H1 (cell line): ENCODE results near the gene TCIRG1. TPM values are rescaled to one million over a fixed set of nuclear protein-coding genes. Genes with fewer than 3 reads are reported as not detected.
A peak's percentile ranks its signal among the peaks of the same experiment; 100 is the strongest.

ENCODE experiments used
- CTCF ChIA-PET: fragments of 300-600 bp; sonication (Branson Sonifier 250); formaldehyde crosslinking; loops from one replicate; lab custom pipeline; 2021; ENCODE audit not compliant: partially characterized antibody; lab: Charles Lee
- POLR2A ChIA-PET: fragments of 300-600 bp; sonication (Branson Sonifier 250); formaldehyde crosslinking; loops from one replicate; lab custom pipeline; 2021; ENCODE audit warnings: inconsistent platforms; ENCODE audit not compliant: partially characterized antibody; lab: Charles Lee
- DNase-seq, 2 experiments: peaks; one replicate each; pipeline versions ENCODE4 v3.0.0 to v3.0.0-alpha.2; 2010 to 2022; ENCODE audit warnings: low spot score in 2 of 2, low read depth in 1 of 2, mixed read lengths in 1 of 2
- FAIRE-seq: peaks from 2 replicates; lab custom pipeline; 2011; peaks lifted over from hg19 to GRCh38; lab: Jason Lieb, UNC
- H2AFZ ChIP-seq: 2 replicates; pipeline ENCODE4 v1.8.1; 2012; ENCODE audit warnings: low read length, inconsistent platforms
- H2AK5ac ChIP-seq: 2 replicates; pipeline ENCODE4 v1.6.1; 2013; ENCODE audit warnings: low read depth, low read length
- H2BK120ac ChIP-seq: replicated peaks from 2 replicates; pipeline ENCODE3; 2013; ENCODE audit warnings: low read depth, low read length, inconsistent platforms
- H2BK12ac ChIP-seq: 2 replicates; pipeline ENCODE4 v1.6.1; 2013; ENCODE audit warnings: low read depth, low read length
- H2BK15ac ChIP-seq: 2 replicates; pipeline ENCODE4 v1.6.1; 2013; ENCODE audit warnings: low read length
- H2BK20ac ChIP-seq: 2 replicates; pipeline ENCODE4 v1.6.1; 2013; ENCODE audit warnings: low read length
- H2BK5ac ChIP-seq: 2 replicates; pipeline ENCODE4 v1.6.1; 2013; ENCODE audit warnings: low read depth, low read length
- H3K14ac ChIP-seq: 2 replicates; pipeline ENCODE4 v1.6.1; 2013; ENCODE audit warnings: inconsistent platforms; ENCODE audit not compliant: insufficient read length
- H3K18ac ChIP-seq: 2 replicates; pipeline ENCODE4 v1.6.1; 2013; ENCODE audit warnings: low read length; ENCODE audit errors: extremely low read depth
- H3K23ac ChIP-seq: 2 replicates; pipeline ENCODE4 v1.6.1; 2013; ENCODE audit warnings: inconsistent platforms; ENCODE audit not compliant: insufficient read length
- H3K23me2 ChIP-seq: 2 replicates; pipeline ENCODE4 v1.6.1; 2013; ENCODE audit warnings: low read depth, low read length
- H3K27ac ChIP-seq: 2 replicates; pipeline ENCODE4 v1.6.1; 2011; ENCODE audit warnings: low read depth, low read length, inconsistent platforms
- H3K27me3 ChIP-seq, 4 experiments: replicated peaks in 1 of 4; 1 replicate in 1 of 4; 2 replicates in 3 of 4; pipeline versions ENCODE4 v1.6.1 to v1.8.1; 2011 to 2013; ENCODE audit warnings: low read length in 3 of 4, mild to moderate bottlenecking in 3 of 4, inconsistent platforms in 2 of 4, mixed read lengths in 2 of 4, moderate library complexity in 1 of 4; ENCODE audit not compliant: control insufficient read depth in 3 of 4, insufficient read depth in 3 of 4; ENCODE audit errors: extremely low read depth in 1 of 4
- H3K36me3 ChIP-seq, 4 experiments: 2 replicates each; pipeline versions ENCODE4 v1.6.1 to v1.8.1; 2011 to 2013; ENCODE audit warnings: mild to moderate bottlenecking in 4 of 4, low read length in 3 of 4, moderate library complexity in 2 of 4, control low read depth in 1 of 4, inconsistent platforms in 1 of 4; ENCODE audit not compliant: insufficient read depth in 4 of 4, control insufficient read depth in 2 of 4
- H3K4ac ChIP-seq: replicated peaks from 2 replicates; pipeline ENCODE3; 2013; ENCODE audit warnings: low read length, low read depth, mixed read lengths, inconsistent platforms; ENCODE audit not compliant: insufficient read length
- H3K4me1 ChIP-seq, 4 experiments: replicated peaks in 1 of 4; 1 replicate in 1 of 4; 2 replicates in 3 of 4; pipeline versions ENCODE4 v1.6.1 to v1.8.1; 2011 to 2013; ENCODE audit warnings: low read length in 3 of 4, inconsistent platforms in 2 of 4, mixed read lengths in 1 of 4; ENCODE audit not compliant: insufficient read depth in 4 of 4, control insufficient read depth in 3 of 4
- H3K4me2 ChIP-seq, 2 experiments: 2 replicates each; pipeline versions ENCODE4 v1.6.1 to v1.8.1; 2011 to 2013; ENCODE audit warnings: low read depth in 2 of 2, low read length in 2 of 2, control low read depth in 1 of 2, inconsistent platforms in 1 of 2, mild to moderate bottlenecking in 1 of 2; ENCODE audit not compliant: insufficient read depth in 1 of 2
- H3K4me3 ChIP-seq, 4 experiments: fragments of 200-600, 300-600 bp in 1 of 4; sonication (generic), shearing (Covaris generic), sonication (Bioruptor Twin) in 1 of 4; 2 replicates each; pipeline versions ENCODE4 v1.5.1 to v1.8.1; 2011 to 2016; ENCODE audit warnings: low read length in 4 of 4, low read depth in 3 of 4, control low read depth in 2 of 4, inconsistent platforms in 2 of 4, mild to moderate bottlenecking in 2 of 4, mixed read lengths in 1 of 4, moderate library complexity in 1 of 4; ENCODE audit not compliant: insufficient read depth in 2 of 4; ENCODE audit errors: extremely low read depth in 1 of 4
- H3K56ac ChIP-seq: replicated peaks from 2 replicates; pipeline ENCODE3; 2013; ENCODE audit warnings: low read depth, mild to moderate bottlenecking, mixed read lengths, low read length, inconsistent platforms; ENCODE audit not compliant: insufficient read length
- H3K79me1 ChIP-seq: 2 replicates; pipeline ENCODE4 v1.6.1; 2013; ENCODE audit warnings: low read depth, low read length, control low read depth
- H3K79me2 ChIP-seq, 2 experiments: 2 replicates each; pipeline versions ENCODE4 v1.6.1 to v1.8.1; 2012 to 2013; ENCODE audit warnings: low read length in 2 of 2, mild to moderate bottlenecking in 2 of 2, inconsistent platforms in 1 of 2; ENCODE audit not compliant: insufficient read depth in 2 of 2, control insufficient read depth in 1 of 2
- H3K9ac ChIP-seq, 4 experiments: replicated peaks in 1 of 4; 1 replicate in 1 of 4; 2 replicates in 3 of 4; pipeline versions ENCODE4 v1.6.1 to v1.8.1; 2011 to 2013; ENCODE audit warnings: low read depth in 3 of 4, low read length in 3 of 4, control low read depth in 2 of 4, mild to moderate bottlenecking in 2 of 4, moderate library complexity in 2 of 4, inconsistent platforms in 1 of 4; ENCODE audit errors: extremely low read depth in 1 of 4
- H3K9me3 ChIP-seq, 2 experiments: 2 replicates each; pipeline versions ENCODE4 v1.6.1 to v1.8.1; 2012 to 2013; ENCODE audit warnings: mild to moderate bottlenecking in 2 of 2, moderate library complexity in 2 of 2, control low read depth in 1 of 2, inconsistent platforms in 1 of 2, low read depth in 1 of 2, low read length in 1 of 2, mixed read lengths in 1 of 2; ENCODE audit not compliant: insufficient read depth in 2 of 2
- H4K20me1 ChIP-seq, 2 experiments: replicated peaks in 1 of 2; 2 replicates each; pipeline versions ENCODE3 to v1.8.1; 2011 to 2013; ENCODE audit warnings: inconsistent platforms in 2 of 2, low read length in 2 of 2, mild to moderate bottlenecking in 1 of 2; ENCODE audit not compliant: insufficient read depth in 2 of 2, control insufficient read depth in 1 of 2
- H4K5ac ChIP-seq: 2 replicates; pipeline ENCODE4 v1.6.1; 2013; ENCODE audit warnings: low read length, low read depth, mixed read lengths, inconsistent platforms; ENCODE audit not compliant: insufficient read length
- H4K8ac ChIP-seq: 2 replicates; pipeline ENCODE4 v1.8.0; 2013; ENCODE audit warnings: mild to moderate bottlenecking, moderate library complexity, low read length, inconsistent platforms; ENCODE audit not compliant: insufficient read depth; ENCODE audit errors: extremely low read depth
- H4K91ac ChIP-seq: replicated peaks from 2 replicates; pipeline ENCODE3; 2013; ENCODE audit warnings: low read length, mixed read lengths, inconsistent platforms; ENCODE audit not compliant: insufficient read length
- E2F6 ChIP-seq: IDR thresholded peaks from 2 replicates; pipeline ENCODE4 v1.6.1; 2012; ENCODE audit warnings: inconsistent platforms
- GABPA ChIP-seq: IDR thresholded peaks from 2 replicates; pipeline ENCODE4 v1.6.1; 2011; ENCODE audit warnings: mild to moderate bottlenecking, low read length, moderate library complexity, borderline replicate concordance; ENCODE audit not compliant: insufficient read depth
- KDM4A ChIP-seq: IDR thresholded peaks from one replicate; pipeline ENCODE4 v1.7.1; 2012; ENCODE audit warnings: low read depth, mild to moderate bottlenecking, moderate library complexity, low read length, inconsistent platforms; ENCODE audit not compliant: severe bottlenecking
- PHF8 ChIP-seq: fragments of 200-600 bp; sonication (generic); conservative IDR thresholded peaks from 2 replicates; pipeline ENCODE4 v1.7.1; 2012; ENCODE audit warnings: low read depth, mild to moderate bottlenecking, inconsistent platforms, low read length, moderate library complexity
- RAD21 ChIP-seq, 2 experiments: IDR thresholded peaks in 1 of 2; conservative IDR thresholded peaks in 1 of 2; 2 replicates each; pipeline ENCODE4 v1.6.1; 2011; ENCODE audit warnings: low read depth in 2 of 2, low read length in 2 of 2, improper control_type of control experiment in 1 of 2, inconsistent platforms in 1 of 2, mild to moderate bottlenecking in 1 of 2, moderate library complexity in 1 of 2
- RFX5 ChIP-seq: IDR thresholded peaks from 2 replicates; pipeline ENCODE4 v1.6.1; 2011; ENCODE audit warnings: low read depth, low read length, improper control_type of control experiment, borderline replicate concordance
- SIRT6 ChIP-seq: IDR thresholded peaks from one replicate; pipeline ENCODE4 v1.7.1; 2012; ENCODE audit warnings: low read length, inconsistent platforms
- SP2 ChIP-seq: IDR thresholded peaks from 2 replicates; pipeline ENCODE4 v1.6.1; 2012; ENCODE audit warnings: mild to moderate bottlenecking, low read length, inconsistent platforms
- SP4 ChIP-seq: IDR thresholded peaks from 2 replicates; pipeline ENCODE4 v1.6.1; 2012; ENCODE audit warnings: low read length, inconsistent platforms
- ZNF274 ChIP-seq: IDR thresholded peaks from 2 replicates; pipeline ENCODE4 v1.7.0; 2012; ENCODE audit warnings: low read length, borderline replicate concordance; ENCODE audit errors: extremely low read depth
- WGBS, 2 experiments: shearing (Covaris generic) in 1 of 2; methylation state at CpG; one replicate each; pipeline versions ENCODE4 v1.1.6 to v1.1.7; 2013 to 2015; ENCODE audit warnings: low lambda C conversion rate in 2 of 2, mixed read lengths in 2 of 2, inconsistent platforms in 1 of 2, low coverage in 1 of 2, missing lambda C conversion rate in 1 of 2; ENCODE audit not compliant: insufficient replicate concordance in 2 of 2, insufficient coverage in 1 of 2, insufficient read length in 1 of 2; ENCODE audit errors: extremely low coverage in 1 of 2, missing lambda C conversion rate in 1 of 2; 5-methylcytosine and 5-hydroxymethylcytosine counted together
- polyA plus RNA-seq, 7 experiments: library from polyadenylated mRNA; depleted of rRNA in 3 of 7; stranded (reverse) in 5 of 7; unstranded in 2 of 7; fragments of >200 nt in 5 of 7; fragments of 200-250 nt in 2 of 7; gene quantifications; 1 replicate in 5 of 7; 2 replicates in 1 of 7; 4 replicates in 1 of 7; pipeline versions ENCODE4 v1.2.1 to v1.2.3, GENCODE V29; 2011 to 2013; ENCODE audit warnings: missing spikeins in 2 of 7, mixed read lengths in 2 of 7
- total RNA-seq: library from RNA; stranded (reverse); fragmentation: NEBNext Ultra II Directional; extraction: Animal tissue kit (Norgen Biotek cat#: 25700); gene quantifications from 2 replicates; pipeline ENCODE4 v1.2.1, GENCODE V29; 2021

The TCIRG1 gene
- total and polyA plus RNA-seq, 2 of the 8 experiments (the other 6 are each of a cell fraction or from before 2014, with no cell fraction given): 25.3 to 39.6 TPM

- Histone ChIP-seq H4K20me1 (peaks cover 0 to 2% of the 10 kb centered on the region in 2 experiments), H2BK15ac (peak within 1 kb of the TSS; percentile 12; the same call in 1 of the 2 replicates), H3K36me3 (no peaks in the 10 kb centered on the region), H3K56ac (no peak within 1 kb of the TSS), H3K23ac (no peak within 1 kb of the TSS), H3K79me2 (no peaks in the 10 kb centered on the region), H3K27ac (no peak within 1 kb of the TSS), H3K18ac (peak within 1 kb of the TSS; percentile 71), H2AK5ac (peak within 1 kb of the TSS; percentile 65; the same call in 1 of the 2 replicates), H2BK120ac (peak within 1 kb of the TSS; percentile 24), H3K14ac (no peak within 1 kb of the TSS), H3K9me3 (no peaks in the 10 kb centered on the region), H4K8ac (peak within 1 kb of the TSS; percentile 66), H3K23me2 (peaks cover 12% of the 10 kb centered on the region), H2BK5ac (no peak within 1 kb of the TSS), H2BK12ac (peak within 1 kb of the TSS; percentile 45; the same call in 1 of the 2 replicates), H4K91ac (peak within 1 kb of the TSS; percentile 99), H3K27me3 (peaks cover 0 to 5% (median under 1%) of the 10 kb centered on the region in 4 experiments; a peak in 2 of 7 replicates), H3K4ac (peak within 1 kb of the TSS; percentile 83), H3K79me1 (no peaks in the 10 kb centered on the region), H3K4me2 (peak within 1 kb of the TSS; percentile 39 to 78), H3K9ac (peak within 1 kb of the TSS in 2 of 4 experiments; percentile 31 to 55; a peak in 3 of 7 replicates), H4K5ac (no peak within 1 kb of the TSS), H3K4me1 (peaks cover 0 to 12% (median 4%) of the 10 kb centered on the region in 4 experiments; a peak in 5 of 7 replicates), H3K4me3 (peak within 1 kb of the TSS; percentile 39 to 76 (median 44)), H2AFZ (peak within 1 kb of the TSS; percentile 61; the same call in 1 of the 2 replicates), H2BK20ac (0 out of 2 replicates have a peak within 1 kb of the TSS, but pooled peaks have one; percentile 1)
- POLR2A ChIA-PET: interaction anchor here (1.0 kb wide), 1 partner anchor 47 kb away, joined by 3 read pairs; no protein-coding TSS in a partner anchor
- no peak for FAIRE-seq
- WGBS, 2 experiments: 17% methylated on average over 23 of the region's 64 CpGs; no CpG with 5 or more reads in 1 of the 2 experiments
- CTCF ChIA-PET: interaction anchor here (0.9 to 3.4 kb wide), 3 partner anchors 10 to 17 kb away, joined by 3 to 19 read pairs (median 4); no protein-coding TSS in a partner anchor
- peak in 1 of 2 experiments; percentile 84 for DNase-seq
- TF ChIP-seq RAD21 (IDR thresholded peaks at IDR 0.05 in 1 of 2, conservative IDR thresholded peaks at IDR 0.05 in 1 of 2; ENCODE audit: low read depth in 2 of 2, low read length in 2 of 2): no peak
- TF ChIP-seq SIRT6: no peak
- no peak for TF ChIP-seq RFX5
- no peak for TF ChIP-seq GABPA
- peak; percentile 42 for TF ChIP-seq E2F6
- TF ChIP-seq SP2: no peak
- TF ChIP-seq ZNF274: no peak
- no peak for TF ChIP-seq SP4
- TF ChIP-seq KDM4A: no peak
- 0 out of 2 replicates have a peak, but pooled peaks have one; percentile 26 for TF ChIP-seq PHF8
These were observed 34.8 kb upstream of the TCIRG1 start, which contains the start of gene UNC93B1 for GRCh38 chr11:68003846-68004550. TSS of gene UNC93B1 (minus strand) at chr11:68004097. CDS start at chr11:68004043, 54 bp downstream.
